Smooth muscle cell (in vitro differentiated cells): ENCODE measurements around the gene ADH7. TPM values are rescaled to one million over a fixed set of nuclear protein-coding genes. Genes with fewer than 3 reads are reported as not detected.

Experiments
- DNase-seq: peaks from one replicate; lab custom pipeline; 2025; ENCODE audit not compliant: unreplicated experiment; lab: John Stamatoyannopoulos, UW
- H2AFZ ChIP-seq: fragments of 200-600 bp; sonication (generic); 2 replicates; pipeline ENCODE4 v1.6.0; 2016; ENCODE audit warnings: antibody characterized with exemption, low read depth, mild to moderate bottlenecking
- H3F3A ChIP-seq: fragments of 200-600 bp; sonication (generic); 2 replicates; pipeline ENCODE4 v1.6.0; 2017; ENCODE audit warnings: antibody characterized with exemption, low read depth
- H3K27ac ChIP-seq: fragments of 200-600 bp; sonication (generic); 2 replicates; pipeline ENCODE4 v1.5.1; 2016; ENCODE audit warnings: low read depth, mild to moderate bottlenecking
- H3K27me3 ChIP-seq: fragments of 200-600 bp; sonication (generic); 2 replicates; pipeline ENCODE4 v1.6.1; 2016; ENCODE audit warnings: low read depth, mild to moderate bottlenecking
- H3K36me3 ChIP-seq: fragments of 200-600 bp; sonication (generic); 2 replicates; pipeline ENCODE4 v1.5.1; 2016; ENCODE audit warnings: low read depth
- H3K4me1 ChIP-seq: fragments of 200-600 bp; sonication (generic); 2 replicates; pipeline ENCODE4 v1.5.1; 2016; ENCODE audit warnings: low read depth
- H3K4me2 ChIP-seq: fragments of 200-600 bp; sonication (generic); 2 replicates; pipeline ENCODE4 v1.6.0; 2016; ENCODE audit warnings: mild to moderate bottlenecking
- H3K4me3 ChIP-seq: fragments of 200-600 bp; sonication (generic); 2 replicates; pipeline ENCODE4 v1.5.1; 2016; ENCODE audit warnings: mild to moderate bottlenecking
- H3K79me2 ChIP-seq: fragments of 200-600 bp; sonication (generic); 2 replicates; pipeline ENCODE4 v1.6.0; 2016; ENCODE audit warnings: low read depth, mild to moderate bottlenecking
- H3K9ac ChIP-seq: fragments of 200-600 bp; sonication (generic); 2 replicates; pipeline ENCODE4 v1.6.0; 2016; ENCODE audit warnings: low read depth
- H3K9me3 ChIP-seq: fragments of 200-600 bp; sonication (generic); replicated peaks from 2 replicates; pipeline ENCODE4 v1.5.1; 2016; ENCODE audit warnings: low read depth
- H4K20me1 ChIP-seq: fragments of 200-600 bp; sonication (generic); 2 replicates; pipeline ENCODE4 v1.6.0; 2016; ENCODE audit warnings: low read depth
- WGBS: methylation state at CpG from one replicate; pipeline ENCODE4 v1.1.7; 2016; ENCODE audit warnings: low lambda C conversion rate; 5-methylcytosine and 5-hydroxymethylcytosine counted together
- polyA plus RNA-seq: library from polyadenylated mRNA; unstranded; fragments of >200 nt; fragmentation: Nextera tagmentation; extraction: Ambion mirVana; gene quantifications from 2 replicates; pipeline ENCODE4 v1.2.1, GENCODE V29; 2016
- total RNA-seq: library from RNA; depleted of rRNA; stranded (reverse); fragments of >200 nt; gene quantifications from 2 replicates; pipeline ENCODE4 v1.2.3, GENCODE V29; 2014
- TF ChIP-seq, protein P1 (sequence below): fragments of 200-600 bp; sonication (generic); IDR thresholded peaks from 2 replicates; pipeline ENCODE4 v1.5.1; 2017; ENCODE audit warnings: borderline replicate concordance, mild to moderate bottlenecking, antibody characterized with exemption; ENCODE audit not compliant: insufficient read depth, poor library complexity, severe bottlenecking

The ADH7 gene
- total and polyA plus RNA-seq, 2 experiments from 2014 or later: not detected

DNA sequence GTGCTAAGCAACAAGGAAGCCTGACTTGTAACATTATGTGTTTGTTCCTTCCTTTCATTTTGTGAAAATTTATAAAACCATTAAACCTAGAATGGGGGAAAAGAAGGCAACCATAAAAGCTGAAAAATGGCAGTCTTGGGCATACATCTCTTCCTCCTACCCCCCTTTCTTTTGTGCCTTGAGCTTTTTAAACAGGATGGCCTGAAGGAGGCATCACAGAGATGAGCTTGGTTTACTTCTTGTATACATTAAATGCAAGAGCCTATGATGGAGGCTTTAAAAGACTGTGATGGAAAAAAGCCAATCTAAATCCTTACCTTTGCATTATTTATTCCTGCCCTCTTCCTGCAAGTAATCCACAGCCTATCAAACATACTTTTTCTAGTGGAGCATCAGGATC, 36.2 kb upstream of the ADH7 start:
- H3K79me2 ChIP-seq: no peaks in the 10 kb centered on the region
- TF ChIP-seq, protein P1, sequence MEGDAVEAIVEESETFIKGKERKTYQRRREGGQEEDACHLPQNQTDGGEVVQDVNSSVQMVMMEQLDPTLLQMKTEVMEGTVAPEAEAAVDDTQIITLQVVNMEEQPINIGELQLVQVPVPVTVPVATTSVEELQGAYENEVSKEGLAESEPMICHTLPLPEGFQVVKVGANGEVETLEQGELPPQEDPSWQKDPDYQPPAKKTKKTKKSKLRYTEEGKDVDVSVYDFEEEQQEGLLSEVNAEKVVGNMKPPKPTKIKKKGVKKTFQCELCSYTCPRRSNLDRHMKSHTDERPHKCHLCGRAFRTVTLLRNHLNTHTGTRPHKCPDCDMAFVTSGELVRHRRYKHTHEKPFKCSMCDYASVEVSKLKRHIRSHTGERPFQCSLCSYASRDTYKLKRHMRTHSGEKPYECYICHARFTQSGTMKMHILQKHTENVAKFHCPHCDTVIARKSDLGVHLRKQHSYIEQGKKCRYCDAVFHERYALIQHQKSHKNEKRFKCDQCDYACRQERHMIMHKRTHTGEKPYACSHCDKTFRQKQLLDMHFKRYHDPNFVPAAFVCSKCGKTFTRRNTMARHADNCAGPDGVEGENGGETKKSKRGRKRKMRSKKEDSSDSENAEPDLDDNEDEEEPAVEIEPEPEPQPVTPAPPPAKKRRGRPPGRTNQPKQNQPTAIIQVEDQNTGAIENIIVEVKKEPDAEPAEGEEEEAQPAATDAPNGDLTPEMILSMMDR: no peak
- no peaks in the 10 kb centered on the region for H3K9me3 ChIP-seq
- DNase-seq: no peak
- no peaks in the 10 kb centered on the region for H3K36me3 ChIP-seq
- H3K4me1 ChIP-seq: no peaks in the 10 kb centered on the region
- H3K27ac ChIP-seq: no peak overlapping the region
- H2AFZ ChIP-seq: no peak overlapping the region
- no peaks in the 10 kb centered on the region for H3F3A ChIP-seq
- no peak overlapping the region for H3K4me3 ChIP-seq
- H3K4me2 ChIP-seq: no peak overlapping the region
- H3K9ac ChIP-seq: no peak overlapping the region
- no peaks in the 10 kb centered on the region for H3K27me3 ChIP-seq
- no peaks in the 10 kb centered on the region for H4K20me1 ChIP-seq

DNA sequence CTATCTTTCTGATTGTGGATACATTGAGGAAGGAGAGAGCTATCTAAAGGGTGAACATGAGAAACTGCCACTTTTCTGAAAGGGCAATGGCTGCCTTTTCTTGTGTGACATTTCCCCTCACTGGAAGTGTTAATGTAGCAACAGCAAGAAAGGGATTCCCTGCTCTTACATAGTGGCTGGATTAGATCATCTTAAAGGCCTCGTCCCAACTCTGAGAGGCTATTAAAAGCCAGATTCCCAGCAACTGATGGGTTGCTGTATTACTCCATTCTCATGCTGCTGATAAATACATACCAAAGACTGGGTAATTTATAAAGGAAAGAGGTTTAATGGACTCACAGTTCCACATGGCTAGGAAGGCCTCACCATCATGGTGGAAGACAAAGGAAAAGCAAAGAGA, 33.7 kb upstream of the ADH7 start:
- Histone ChIP-seq H3K4me1 (no peaks in the 10 kb centered on the region), H3F3A (no peaks in the 10 kb centered on the region), H3K27ac (no peak overlapping the region), H2AFZ (peak overlapping the region; percentile 47), H3K36me3 (no peaks in the 10 kb centered on the region), H3K4me3 (no peak overlapping the region), H4K20me1 (no peaks in the 10 kb centered on the region), H3K27me3 (no peaks in the 10 kb centered on the region), H3K9ac (no peak overlapping the region), H3K9me3 (no peaks in the 10 kb centered on the region), H3K79me2 (no peaks in the 10 kb centered on the region), H3K4me2 (no peak overlapping the region)
- no peak for DNase-seq
- TF ChIP-seq, protein P1: no peak
- WGBS: 0% methylated on average over 1 of the region's 1 CpG

DNA sequence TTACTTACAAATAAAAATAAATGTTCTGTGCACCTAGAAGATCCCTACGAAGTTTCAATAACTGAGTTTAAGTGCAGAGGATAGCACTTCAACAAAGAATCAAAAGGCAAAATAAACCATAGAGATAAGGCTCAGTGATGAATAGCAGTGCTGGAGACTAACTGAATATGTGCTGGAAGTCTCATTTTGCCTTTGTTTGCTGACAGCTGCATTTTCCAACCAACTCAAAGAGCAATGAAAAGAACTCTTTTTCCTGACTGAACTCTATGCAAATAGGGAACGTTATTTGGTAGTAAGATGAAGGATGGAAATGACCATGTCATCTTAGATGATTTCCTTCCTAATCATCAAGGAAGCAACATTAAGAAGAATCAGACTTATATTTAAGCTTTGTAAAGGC, 32.7 kb upstream of the ADH7 start:
- Histone ChIP-seq H3K36me3 (no peaks in the 10 kb centered on the region), H3K4me1 (no peaks in the 10 kb centered on the region), H3K9ac (no peak overlapping the region), H3K4me3 (no peak overlapping the region), H3F3A (no peaks in the 10 kb centered on the region), H3K27me3 (no peaks in the 10 kb centered on the region), H2AFZ (no peak overlapping the region), H3K9me3 (no peaks in the 10 kb centered on the region), H4K20me1 (no peaks in the 10 kb centered on the region), H3K79me2 (no peaks in the 10 kb centered on the region), H3K27ac (no peak overlapping the region), H3K4me2 (no peak overlapping the region)
- WGBS: 73% methylated on average over 2 of the region's 2 CpGs
- DNase-seq: no peak
- TF ChIP-seq, protein P1: no peak

DNA sequence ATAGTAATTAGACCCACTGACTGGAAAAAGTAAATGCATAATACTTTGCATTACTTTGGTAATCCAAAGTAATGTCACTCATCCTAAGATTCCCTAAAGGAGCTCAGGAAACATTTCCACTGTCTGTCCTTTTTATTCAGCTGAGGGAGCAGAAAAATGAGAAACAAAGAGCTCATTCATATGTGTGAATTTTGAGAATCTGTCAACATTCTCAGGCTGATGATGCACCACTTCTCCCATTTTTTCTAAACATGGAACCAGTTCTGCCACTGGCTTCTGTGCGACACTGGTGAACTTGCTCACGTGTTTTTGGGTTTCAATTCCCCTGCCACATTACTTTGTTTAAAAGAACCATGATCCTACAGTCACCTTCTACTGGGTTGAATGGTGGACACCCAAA, 28.4 kb upstream of the ADH7 start:
- no peak overlapping the region for H3K4me3 ChIP-seq
- no peaks in the 10 kb centered on the region for H3K36me3 ChIP-seq
- no peaks in the 10 kb centered on the region for H3K27me3 ChIP-seq
- H3K79me2 ChIP-seq: no peaks in the 10 kb centered on the region
- no peaks in the 10 kb centered on the region for H4K20me1 ChIP-seq
- no peak overlapping the region for H3K9ac ChIP-seq
- 66% methylated on average over 2 of the region's 2 CpGs for WGBS
- TF ChIP-seq, protein P1: no peak
- H3F3A ChIP-seq: no peaks in the 10 kb centered on the region
- DNase-seq: no peak
- no peaks in the 10 kb centered on the region for H3K4me1 ChIP-seq
- no peak overlapping the region for H2AFZ ChIP-seq
- no peaks in the 10 kb centered on the region for H3K9me3 ChIP-seq
- H3K27ac ChIP-seq: peak overlapping the region; percentile 26
- no peak overlapping the region for H3K4me2 ChIP-seq
